GM21390 (cell line): ENCODE data around the gene LRP1B.
A peak's percentile ranks its signal among the peaks of the same experiment; 100 is the strongest.
"Not testable (repeated sequence)": the region's sequence is repeated elsewhere in the genome, so short reads cannot be mapped to it uniquely, and the experiment has no call there.

ENCODE experiments used
- ATAC-seq: cut with Tn5 transposase; IDR thresholded peaks from one replicate; pipeline ENCODE4 v1.9.1; 2021; ENCODE audit not compliant: unreplicated experiment

LRP1B gene

GRCh38 chr2:140972724-140973123 lies 1158.1 kb downstream of the LRP1B start:
- no peak for ATAC-seq

DNA sequence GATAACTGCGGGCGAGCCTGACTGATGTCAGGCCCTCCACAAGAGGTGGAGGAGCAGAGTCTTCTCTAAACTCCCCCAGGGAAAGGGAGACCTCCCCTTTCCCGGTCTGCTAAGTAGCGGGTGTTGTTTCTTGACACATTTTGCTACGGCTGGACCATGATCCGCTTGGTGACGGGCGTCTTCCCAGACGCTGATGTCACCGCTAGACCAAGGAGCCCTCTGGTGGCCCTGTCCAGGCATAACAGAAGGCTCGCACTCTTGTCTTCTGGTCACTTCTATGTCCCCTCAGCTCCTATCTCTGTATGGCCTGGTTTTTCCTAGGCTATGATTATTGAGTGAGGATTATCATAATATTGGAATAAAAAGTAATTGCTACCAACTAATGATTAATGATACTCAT lies 1166.5 kb downstream of the LRP1B start:
- not testable (repeated sequence) for ATAC-seq

DNA sequence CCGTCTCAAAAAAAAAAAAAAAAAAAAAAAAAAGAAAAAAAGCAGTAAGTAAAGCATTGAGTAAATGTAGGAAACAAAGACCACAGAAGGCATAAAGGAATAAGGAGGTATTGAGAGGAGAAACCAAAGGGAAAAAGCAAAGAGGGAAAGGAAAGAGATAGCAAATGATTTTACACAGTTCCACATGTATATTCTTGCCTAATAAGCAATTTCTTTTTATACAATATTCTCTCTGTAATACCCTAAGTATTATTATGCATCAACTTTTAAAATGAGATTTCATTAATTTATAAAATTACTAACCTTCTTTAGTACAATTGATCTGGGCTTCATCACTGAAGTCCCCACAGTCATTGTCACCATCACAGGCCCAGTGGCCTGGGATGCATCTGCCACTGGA lies 1180.9 kb downstream of the LRP1B start:
- no peak for ATAC-seq

DNA sequence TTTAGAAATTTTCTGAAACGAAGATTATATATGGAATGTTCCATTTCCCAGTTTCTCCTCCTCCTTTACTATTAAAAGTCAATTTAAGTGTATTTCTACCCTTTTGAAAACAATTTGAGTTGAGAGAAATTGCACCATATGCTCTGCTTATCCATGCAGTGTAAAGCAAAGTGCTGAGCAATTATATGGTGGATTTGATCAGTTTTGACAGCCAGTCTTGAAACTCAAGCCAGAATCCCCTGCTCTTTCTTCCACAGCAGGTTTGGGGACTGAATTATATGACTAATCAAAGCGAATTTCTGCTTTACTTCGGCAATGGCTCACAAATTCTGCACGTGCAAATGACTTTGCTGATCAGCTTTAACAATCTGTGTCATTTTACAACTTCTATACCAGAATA lies 1183.6 kb downstream of the LRP1B start:
- no peak for ATAC-seq

DNA sequence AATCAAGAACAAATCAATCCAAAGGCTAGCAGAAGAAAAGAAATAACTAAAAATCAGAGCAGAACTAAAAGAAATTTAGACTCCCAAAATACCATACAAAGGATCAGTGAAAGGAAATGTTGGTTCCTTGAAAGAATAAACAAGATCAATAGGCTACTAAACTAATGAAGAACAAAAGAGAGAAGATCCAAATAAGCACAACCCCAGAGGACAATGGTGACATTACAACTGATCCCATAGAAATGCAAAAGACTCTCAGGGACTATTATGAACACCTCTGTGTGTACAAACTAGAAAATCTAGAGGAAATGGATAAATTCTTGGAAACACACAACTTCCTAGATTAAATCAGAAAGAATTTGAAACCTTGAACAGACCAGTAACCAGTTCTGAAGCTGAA lies 1186.9 kb downstream of the LRP1B start:
- no peak for ATAC-seq

DNA sequence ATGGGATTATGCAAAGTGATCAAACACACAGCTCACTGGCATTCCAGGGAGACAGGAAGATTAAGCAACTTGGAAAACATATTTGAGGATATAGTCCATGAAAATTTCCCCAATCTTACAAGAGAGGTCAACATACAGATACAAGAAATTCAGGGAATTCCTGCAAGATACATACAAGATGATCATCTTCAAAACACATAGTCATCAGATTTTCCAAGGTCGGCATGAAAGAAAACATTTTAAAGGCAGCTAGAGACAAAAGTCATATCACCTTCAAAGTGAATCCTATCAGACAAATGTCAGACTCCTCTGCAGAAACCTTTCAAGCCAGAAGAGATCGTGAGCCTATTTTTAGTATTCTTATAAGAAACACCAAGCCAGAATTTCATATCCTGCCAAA lies 1188.5 kb downstream of the LRP1B start:
- no peak for ATAC-seq

DNA sequence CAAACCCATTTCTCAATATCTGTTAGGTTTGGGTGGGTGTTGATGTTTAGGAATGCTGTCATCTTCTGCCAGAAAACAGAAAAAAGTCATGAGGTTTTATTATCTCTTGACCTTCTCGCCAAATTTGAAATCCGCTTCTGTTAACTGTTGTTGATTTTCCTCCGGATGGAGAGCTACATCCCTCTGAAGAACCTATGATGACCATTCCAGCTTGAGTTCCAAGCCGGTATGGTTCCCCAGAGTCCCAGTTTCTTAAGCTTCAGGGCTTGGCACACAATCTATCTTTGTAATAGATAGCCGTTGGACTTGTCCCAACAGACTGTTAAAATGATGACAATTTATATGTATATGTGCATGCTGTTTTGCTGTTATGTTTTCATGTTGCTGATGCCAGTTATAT lies 1201.0 kb downstream of the LRP1B start:
- ATAC-seq: no peak

DNA sequence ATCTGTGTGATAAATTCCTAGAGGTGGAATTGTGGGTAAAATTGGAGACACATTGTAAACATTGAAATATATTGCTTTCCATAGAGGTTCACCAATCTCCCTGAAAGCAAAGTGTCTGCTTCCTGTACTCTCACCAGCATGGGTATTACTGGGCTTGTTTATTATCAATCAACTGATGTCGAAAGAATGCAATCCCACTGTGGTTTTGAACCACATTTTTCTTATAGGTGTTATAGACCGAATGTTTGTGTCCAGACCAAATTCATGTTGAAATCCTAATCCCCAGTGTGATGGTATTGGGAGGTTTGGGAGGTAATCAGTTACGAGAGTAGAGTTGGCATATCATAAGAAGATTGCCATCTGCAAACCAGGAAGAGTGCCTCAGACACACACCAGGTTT lies 1212.4 kb downstream of the LRP1B start:
- ATAC-seq: no peak

- ATAC-seq: no peak
These were observed 1214.4 kb downstream of the LRP1B start for GRCh38 chr2:140916410-140916809.

- ATAC-seq: no peak
These were observed 1220.1 kb downstream of the LRP1B start for GRCh38 chr2:140910683-140911082.

GRCh38 chr2:140905083-140905781 lies 1225.6 kb downstream of the LRP1B start:
- no peak for ATAC-seq

GRCh38 chr2:140895378-140895777 lies 1235.4 kb downstream of the LRP1B start:
- ATAC-seq: no peak

GRCh38 chr2:140893685-140894084 lies 1237.1 kb downstream of the LRP1B start:
- no peak for ATAC-seq

DNA sequence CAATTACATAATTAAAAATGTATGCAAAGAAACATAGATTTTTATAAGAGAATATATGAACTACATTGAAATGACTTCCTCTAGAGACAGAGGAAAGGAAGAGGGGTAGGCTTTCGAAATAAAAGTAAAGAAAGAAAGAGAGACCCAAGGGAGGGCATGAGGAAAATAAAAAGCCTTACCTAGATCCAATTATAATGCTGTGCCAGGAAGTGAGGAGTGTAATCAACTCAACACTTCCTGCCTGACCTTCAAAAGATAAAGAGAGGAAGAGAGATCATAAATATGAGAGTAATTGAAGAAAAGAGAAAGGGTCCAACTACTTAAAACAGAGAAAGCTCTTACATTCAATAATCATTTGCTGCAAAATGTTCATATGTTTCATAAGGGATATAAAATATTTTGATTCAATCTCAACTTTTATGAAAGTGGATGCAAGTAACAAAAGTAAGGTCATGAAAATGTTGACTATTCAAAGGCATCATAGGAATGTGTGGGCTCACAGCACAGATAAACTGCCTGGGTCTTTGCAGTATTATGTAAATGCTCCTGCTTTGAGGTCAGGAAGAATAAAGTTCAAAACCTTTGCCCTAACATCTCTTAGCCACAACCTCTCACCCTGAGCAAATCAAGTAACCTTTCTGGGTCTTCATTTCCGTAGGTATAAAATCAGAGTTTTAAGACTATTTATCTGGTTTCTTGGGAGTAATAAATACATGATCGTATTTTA lies 1237.7 kb downstream of the LRP1B start:
- ATAC-seq: no peak

- ATAC-seq: no peak
These were observed 1238.4 kb downstream of the LRP1B start for GRCh38 chr2:140892436-140892835.

GRCh38 chr2:140891614-140892212 lies 1239.1 kb downstream of the LRP1B start:
- peak; percentile 64 for ATAC-seq

DNA sequence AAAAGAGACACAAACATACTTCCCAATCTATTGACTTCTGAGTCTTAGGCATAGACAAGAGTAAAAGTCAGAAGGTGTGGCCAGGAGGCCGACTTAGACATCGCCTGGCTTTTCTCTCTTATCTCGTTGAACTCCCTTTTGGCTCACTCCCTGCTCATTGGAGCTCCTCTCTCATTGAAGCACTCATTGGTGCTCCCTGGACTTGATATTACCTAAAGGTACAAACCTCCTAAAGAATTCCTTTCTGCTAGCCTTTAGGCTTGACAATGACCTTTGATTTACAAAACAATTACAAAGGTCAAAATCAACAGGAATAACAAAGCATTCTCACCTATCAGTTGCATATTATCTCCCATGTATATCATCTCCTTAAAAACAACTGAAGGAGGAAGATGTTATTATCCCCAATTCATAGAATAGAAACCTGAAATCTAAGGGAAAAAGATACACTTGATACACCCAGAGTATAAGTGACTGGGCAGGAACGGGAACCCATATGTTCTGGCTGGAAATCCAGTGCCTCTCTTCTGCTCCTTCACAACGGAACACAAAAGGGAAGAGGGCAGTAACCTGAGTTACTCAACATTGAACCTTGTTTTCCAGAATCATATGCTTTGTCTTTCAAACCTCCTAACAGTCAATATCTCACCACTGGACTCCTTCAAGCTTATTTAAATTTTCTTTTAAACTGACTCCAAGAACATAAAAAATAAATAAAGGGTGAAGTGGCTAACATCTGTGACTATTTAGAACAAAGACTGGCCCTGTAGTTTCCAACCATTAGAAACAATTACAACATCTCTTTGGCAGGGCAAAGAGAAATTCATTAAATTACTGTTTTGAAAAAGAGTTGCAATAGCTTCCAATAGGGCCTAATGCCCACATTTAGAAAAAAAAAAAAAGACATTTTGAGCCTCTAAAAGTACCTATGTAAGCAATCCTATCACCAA lies 1247.9 kb downstream of the LRP1B start:
- no peak for ATAC-seq

- no peak for ATAC-seq
These were observed 1250.2 kb downstream of the LRP1B start for GRCh38 chr2:140880573-140880972.

DNA sequence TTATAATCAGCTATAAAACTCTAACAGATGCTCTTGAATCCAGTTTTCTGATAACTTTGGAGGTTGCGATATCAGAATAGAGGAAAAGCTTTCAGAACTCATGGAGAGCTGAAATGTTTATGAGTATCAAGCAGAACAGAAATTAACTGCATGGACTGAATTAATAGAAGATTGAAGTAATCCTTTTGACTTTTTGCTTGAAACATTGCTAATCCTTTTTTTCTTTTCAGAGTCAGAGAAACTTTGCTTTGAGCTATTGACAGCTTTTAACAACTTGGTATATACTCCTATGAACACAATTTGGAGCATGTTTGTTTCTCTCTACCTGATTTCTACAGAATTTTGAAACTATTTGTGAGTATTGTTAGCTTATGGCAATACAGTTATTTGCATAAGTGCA lies 1254.8 kb downstream of the LRP1B start:
- no peak for ATAC-seq

- no peak for ATAC-seq
These were observed 1256.8 kb downstream of the LRP1B start for GRCh38 chr2:140873915-140874531.

- ATAC-seq: no peak
These were observed 1260.9 kb downstream of the LRP1B start for GRCh38 chr2:140869925-140870324.
